Liver (tissue), 3 donors: ENCODE results near the gene STOX2.

ENCODE experiments used
- EGR1 ChIP-seq, 2 donors: IDR thresholded peaks; 2 replicates each; pipeline ENCODE4 v1.6.1; 2016 to 2018; ENCODE audit warnings: antibody characterized with exemption in 2 of 2, low read depth in 2 of 2
- FOXA1 ChIP-seq: IDR thresholded peaks from 2 replicates; pipeline ENCODE4 v1.6.1; 2016; ENCODE audit warnings: antibody characterized with exemption
- GABPA ChIP-seq, 2 donors: IDR thresholded peaks in 1 of 2; conservative IDR thresholded peaks in 1 of 2; 2 replicates each; pipeline ENCODE4 v1.6.1; 2016; ENCODE audit warnings: antibody characterized with exemption in 2 of 2, mild to moderate bottlenecking in 1 of 2, moderate library complexity in 1 of 2
- HNF4G ChIP-seq: IDR thresholded peaks from 2 replicates; pipeline ENCODE4 v1.6.1; 2016; ENCODE audit warnings: antibody characterized with exemption
- JUND ChIP-seq, 2 donors: IDR thresholded peaks; 2 replicates each; pipeline ENCODE4 v1.6.1; 2016; ENCODE audit warnings: antibody characterized with exemption in 2 of 2
- RAD21 ChIP-seq, 2 donors: IDR thresholded peaks; 2 replicates each; pipeline ENCODE4 v1.6.1; 2016; ENCODE audit warnings: antibody characterized with exemption in 2 of 2, mild to moderate bottlenecking in 2 of 2
- RXRA ChIP-seq, 2 donors: IDR thresholded peaks; 2 replicates each; pipeline ENCODE4 v1.6.1; 2017 to 2018; ENCODE audit warnings: antibody characterized with exemption in 2 of 2, mild to moderate bottlenecking in 1 of 2
- SP1 ChIP-seq: IDR thresholded peaks from 2 replicates; pipeline ENCODE4 v1.6.1; 2018; ENCODE audit warnings: antibody characterized with exemption, mild to moderate bottlenecking
- TAF1 ChIP-seq: conservative IDR thresholded peaks from 2 replicates; pipeline ENCODE4 v1.6.1; 2016; ENCODE audit warnings: antibody characterized with exemption, mild to moderate bottlenecking
- TF ChIP-seq, protein P1 (sequence below): IDR thresholded peaks from 2 replicates; pipeline ENCODE4 v1.6.1; 2016; ENCODE audit warnings: antibody characterized with exemption
- TF ChIP-seq, protein P2 (sequence below): fragments of 150-350 bp; IDR thresholded peaks from 2 replicates; pipeline ENCODE4 v1.5.1; 2017; ENCODE audit warnings: improper control_type of control experiment, low read depth, low read length; ENCODE audit not compliant: missing input control
- TF ChIP-seq, protein P3 (sequence below): IDR thresholded peaks from 2 replicates; pipeline ENCODE4 v1.6.1; 2016; ENCODE audit warnings: antibody characterized with exemption
- TF ChIP-seq, protein P4 (sequence below): IDR thresholded peaks from 2 replicates; pipeline ENCODE4 v1.6.1; 2016; ENCODE audit warnings: antibody characterized with exemption, mild to moderate bottlenecking
- TF ChIP-seq, protein P5 (sequence below): IDR thresholded peaks from 2 replicates; pipeline ENCODE4 v1.6.1; 2016; ENCODE audit warnings: antibody characterized with exemption
- donor health status: healthy.
- donor health status: healthy.

DNA sequence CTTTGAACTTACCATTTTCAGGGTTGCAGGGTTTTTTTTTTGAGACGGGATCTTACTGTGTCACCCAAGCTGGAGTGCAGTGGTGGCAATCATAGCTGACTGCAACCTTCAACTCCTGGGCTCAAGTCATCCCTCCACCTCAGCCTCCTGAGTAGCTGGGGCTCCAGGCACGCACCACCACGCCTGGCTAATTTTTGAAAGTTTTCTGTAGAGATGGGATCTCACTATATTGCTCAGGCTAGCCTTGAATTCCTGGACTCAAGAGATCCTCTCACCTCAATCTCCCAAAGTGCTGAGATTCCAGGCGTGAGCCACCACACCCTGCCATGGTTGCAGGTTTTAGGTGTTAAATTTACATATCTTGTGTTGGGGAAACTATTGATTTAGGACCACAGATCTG lies 64.5 kb downstream of the STOX2 start:
- TF ChIP-seq, protein P1, sequence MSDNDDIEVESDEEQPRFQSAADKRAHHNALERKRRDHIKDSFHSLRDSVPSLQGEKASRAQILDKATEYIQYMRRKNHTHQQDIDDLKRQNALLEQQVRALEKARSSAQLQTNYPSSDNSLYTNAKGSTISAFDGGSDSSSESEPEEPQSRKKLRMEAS = no peak
- TF ChIP-seq, protein P2, sequence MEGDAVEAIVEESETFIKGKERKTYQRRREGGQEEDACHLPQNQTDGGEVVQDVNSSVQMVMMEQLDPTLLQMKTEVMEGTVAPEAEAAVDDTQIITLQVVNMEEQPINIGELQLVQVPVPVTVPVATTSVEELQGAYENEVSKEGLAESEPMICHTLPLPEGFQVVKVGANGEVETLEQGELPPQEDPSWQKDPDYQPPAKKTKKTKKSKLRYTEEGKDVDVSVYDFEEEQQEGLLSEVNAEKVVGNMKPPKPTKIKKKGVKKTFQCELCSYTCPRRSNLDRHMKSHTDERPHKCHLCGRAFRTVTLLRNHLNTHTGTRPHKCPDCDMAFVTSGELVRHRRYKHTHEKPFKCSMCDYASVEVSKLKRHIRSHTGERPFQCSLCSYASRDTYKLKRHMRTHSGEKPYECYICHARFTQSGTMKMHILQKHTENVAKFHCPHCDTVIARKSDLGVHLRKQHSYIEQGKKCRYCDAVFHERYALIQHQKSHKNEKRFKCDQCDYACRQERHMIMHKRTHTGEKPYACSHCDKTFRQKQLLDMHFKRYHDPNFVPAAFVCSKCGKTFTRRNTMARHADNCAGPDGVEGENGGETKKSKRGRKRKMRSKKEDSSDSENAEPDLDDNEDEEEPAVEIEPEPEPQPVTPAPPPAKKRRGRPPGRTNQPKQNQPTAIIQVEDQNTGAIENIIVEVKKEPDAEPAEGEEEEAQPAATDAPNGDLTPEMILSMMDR = no peak
- TF ChIP-seq, protein P3, sequence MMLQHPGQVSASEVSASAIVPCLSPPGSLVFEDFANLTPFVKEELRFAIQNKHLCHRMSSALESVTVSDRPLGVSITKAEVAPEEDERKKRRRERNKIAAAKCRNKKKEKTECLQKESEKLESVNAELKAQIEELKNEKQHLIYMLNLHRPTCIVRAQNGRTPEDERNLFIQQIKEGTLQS = no peak
- TF ChIP-seq, protein P4, sequence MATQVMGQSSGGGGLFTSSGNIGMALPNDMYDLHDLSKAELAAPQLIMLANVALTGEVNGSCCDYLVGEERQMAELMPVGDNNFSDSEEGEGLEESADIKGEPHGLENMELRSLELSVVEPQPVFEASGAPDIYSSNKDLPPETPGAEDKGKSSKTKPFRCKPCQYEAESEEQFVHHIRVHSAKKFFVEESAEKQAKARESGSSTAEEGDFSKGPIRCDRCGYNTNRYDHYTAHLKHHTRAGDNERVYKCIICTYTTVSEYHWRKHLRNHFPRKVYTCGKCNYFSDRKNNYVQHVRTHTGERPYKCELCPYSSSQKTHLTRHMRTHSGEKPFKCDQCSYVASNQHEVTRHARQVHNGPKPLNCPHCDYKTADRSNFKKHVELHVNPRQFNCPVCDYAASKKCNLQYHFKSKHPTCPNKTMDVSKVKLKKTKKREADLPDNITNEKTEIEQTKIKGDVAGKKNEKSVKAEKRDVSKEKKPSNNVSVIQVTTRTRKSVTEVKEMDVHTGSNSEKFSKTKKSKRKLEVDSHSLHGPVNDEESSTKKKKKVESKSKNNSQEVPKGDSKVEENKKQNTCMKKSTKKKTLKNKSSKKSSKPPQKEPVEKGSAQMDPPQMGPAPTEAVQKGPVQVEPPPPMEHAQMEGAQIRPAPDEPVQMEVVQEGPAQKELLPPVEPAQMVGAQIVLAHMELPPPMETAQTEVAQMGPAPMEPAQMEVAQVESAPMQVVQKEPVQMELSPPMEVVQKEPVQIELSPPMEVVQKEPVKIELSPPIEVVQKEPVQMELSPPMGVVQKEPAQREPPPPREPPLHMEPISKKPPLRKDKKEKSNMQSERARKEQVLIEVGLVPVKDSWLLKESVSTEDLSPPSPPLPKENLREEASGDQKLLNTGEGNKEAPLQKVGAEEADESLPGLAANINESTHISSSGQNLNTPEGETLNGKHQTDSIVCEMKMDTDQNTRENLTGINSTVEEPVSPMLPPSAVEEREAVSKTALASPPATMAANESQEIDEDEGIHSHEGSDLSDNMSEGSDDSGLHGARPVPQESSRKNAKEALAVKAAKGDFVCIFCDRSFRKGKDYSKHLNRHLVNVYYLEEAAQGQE = no peak
- TF ChIP-seq SP1 (no peak), HNF4G (no peak), RAD21 (IDR thresholded peaks at IDR 0.05) (no peak), EGR1 (IDR thresholded peaks at IDR 0.05; ENCODE audit: low read depth in 2 of 2) (no peak), FOXA1 (no peak), RXRA (IDR thresholded peaks at IDR 0.05) (no peak), JUND (IDR thresholded peaks at IDR 0.05) (no peak), TAF1 (no peak), GABPA (IDR thresholded peaks at IDR 0.05 in 1 of 2, conservative IDR thresholded peaks at IDR 0.05 in 1 of 2) (no peak)
- TF ChIP-seq, protein P5, sequence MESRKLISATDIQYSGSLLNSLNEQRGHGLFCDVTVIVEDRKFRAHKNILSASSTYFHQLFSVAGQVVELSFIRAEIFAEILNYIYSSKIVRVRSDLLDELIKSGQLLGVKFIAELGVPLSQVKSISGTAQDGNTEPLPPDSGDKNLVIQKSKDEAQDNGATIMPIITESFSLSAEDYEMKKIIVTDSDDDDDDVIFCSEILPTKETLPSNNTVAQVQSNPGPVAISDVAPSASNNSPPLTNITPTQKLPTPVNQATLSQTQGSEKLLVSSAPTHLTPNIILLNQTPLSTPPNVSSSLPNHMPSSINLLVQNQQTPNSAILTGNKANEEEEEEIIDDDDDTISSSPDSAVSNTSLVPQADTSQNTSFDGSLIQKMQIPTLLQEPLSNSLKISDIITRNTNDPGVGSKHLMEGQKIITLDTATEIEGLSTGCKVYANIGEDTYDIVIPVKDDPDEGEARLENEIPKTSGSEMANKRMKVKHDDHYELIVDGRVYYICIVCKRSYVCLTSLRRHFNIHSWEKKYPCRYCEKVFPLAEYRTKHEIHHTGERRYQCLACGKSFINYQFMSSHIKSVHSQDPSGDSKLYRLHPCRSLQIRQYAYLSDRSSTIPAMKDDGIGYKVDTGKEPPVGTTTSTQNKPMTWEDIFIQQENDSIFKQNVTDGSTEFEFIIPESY = no peak
